Mesothelial cell of epicardium (in vitro differentiated cells): ENCODE measurements around the gene LYRM4. TPM values are rescaled to one million over a fixed set of nuclear protein-coding genes. Genes with fewer than 3 reads are reported as not detected.

Experiments
- DNase-seq, 2 experiments: peaks; one replicate each; pipeline ENCODE4 v3.0.0; 2021; ENCODE audit warnings: low spot score in 2 of 2; ENCODE audit not compliant: unreplicated experiment in 2 of 2
- H3K27ac Mint-ChIP-seq: 2 replicates; pipeline ENCODE4 v1.8.0; 2021; ENCODE audit warnings: mixed read lengths
- H3K27me3 Mint-ChIP-seq: 2 replicates; pipeline ENCODE4 v1.8.0; 2021; ENCODE audit warnings: low read depth, mixed read lengths
- H3K36me3 Mint-ChIP-seq: 2 replicates; pipeline ENCODE4 v1.8.0; 2021; ENCODE audit warnings: mixed read lengths
- H3K4me1 Mint-ChIP-seq: 2 replicates; pipeline ENCODE4 v1.8.0; 2021; ENCODE audit warnings: mixed read lengths
- H3K4me3 Mint-ChIP-seq: 2 replicates; pipeline ENCODE4 v1.8.0; 2021; ENCODE audit warnings: mild to moderate bottlenecking, moderate library complexity, mixed read lengths
- H3K9me3 Mint-ChIP-seq: 2 replicates; pipeline ENCODE4 v1.8.0; 2021; ENCODE audit warnings: mixed read lengths
- CTCF ChIP-seq: fragments of 200-600 bp; sonication (generic); IDR thresholded peaks from one replicate; pipeline ENCODE4 v1.5.0; 2021; ENCODE audit warnings: antibody characterized with exemption; ENCODE audit not compliant: unreplicated experiment
- total RNA-seq: library from RNA; stranded (reverse); gene quantifications from 3 replicates; pipeline ENCODE4 v1.2.1, GENCODE V29; 2021

LYRM4 gene
- total RNA-seq, 1 donor from 2014 or later: 35.5 TPM

- Mint-ChIP-seq H3K27me3 (no peaks in the 10 kb centered on the region), H3K4me3 (no peak overlapping the region), H3K9me3 (peaks cover 6% of the 10 kb centered on the region), H3K4me1 (peaks cover 36% of the 10 kb centered on the region), H3K36me3 (peaks cover 3% of the 10 kb centered on the region), H3K27ac (peak overlapping the region; percentile 27)
- TF ChIP-seq CTCF: no peak
- no peak for DNase-seq
Measured at GRCh38 chr6:5130135-5130866, 130.4 kb downstream of the LYRM4 start.

GRCh38 chr6:5128351-5128750 is 132.4 kb downstream of the LYRM4 start:
- Mint-ChIP-seq H3K36me3 (no peaks in the 10 kb centered on the region), H3K9me3 (peaks cover 6% of the 10 kb centered on the region), H3K4me3 (no peak overlapping the region), H3K4me1 (peaks cover 37% of the 10 kb centered on the region), H3K27me3 (no peaks in the 10 kb centered on the region), H3K27ac (no peak overlapping the region)
- no peak for DNase-seq
- TF ChIP-seq CTCF: no peak

GRCh38 chr6:5127106-5127687 is 133.6 kb downstream of the LYRM4 start:
- no peak for DNase-seq
- no peak overlapping the region for H3K27ac Mint-ChIP-seq
- H3K9me3 Mint-ChIP-seq: peaks cover 6% of the 10 kb centered on the region
- TF ChIP-seq CTCF: no peak
- H3K4me1 Mint-ChIP-seq: peaks cover 34% of the 10 kb centered on the region
- no peaks in the 10 kb centered on the region for H3K27me3 Mint-ChIP-seq
- H3K36me3 Mint-ChIP-seq: no peaks in the 10 kb centered on the region
- no peak overlapping the region for H3K4me3 Mint-ChIP-seq

GRCh38 chr6:5126214-5126613 is 134.5 kb downstream of the LYRM4 start:
- Mint-ChIP-seq H3K9me3 (peaks cover 6% of the 10 kb centered on the region), H3K4me1 (peaks cover 31% of the 10 kb centered on the region), H3K4me3 (no peak overlapping the region), H3K27ac (peak overlapping the region; percentile 93), H3K36me3 (no peaks in the 10 kb centered on the region), H3K27me3 (no peaks in the 10 kb centered on the region)
- no peak for TF ChIP-seq CTCF
- DNase-seq: no peak

- Mint-ChIP-seq H3K4me1 (peaks cover 24% of the 10 kb centered on the region), H3K4me3 (no peak overlapping the region), H3K9me3 (peaks cover 6% of the 10 kb centered on the region), H3K27ac (peak overlapping the region; percentile 93), H3K36me3 (no peaks in the 10 kb centered on the region), H3K27me3 (no peaks in the 10 kb centered on the region)
- no peak for TF ChIP-seq CTCF
- DNase-seq: no peak
Measured at GRCh38 chr6:5125152-5126006, 135.4 kb downstream of the LYRM4 start.
